ENCODE results near the gene ENTREP3.
"Not testable (repeated sequence)": the region's sequence is repeated elsewhere in the genome, so short reads cannot be mapped to it uniquely, and the experiment has no call there.

Gene ENTREP3

GRCh38 chr1:155247667-155248553 lies 7.4 kb downstream of the ENTREP3 start:
- no peak for FAIRE-seq
- DNase-seq (ENCODE audit: insufficient read length): no peak

GRCh38 chr1:155246796-155247195 lies 8.5 kb downstream of the ENTREP3 start:
- DNase-seq (ENCODE audit: insufficient read length); FAIRE-seq: not testable (repeated sequence)

More at GRCh38 chr1:155247667-155248553, 7.4 kb downstream of the ENTREP3 start:
- TF ChIP-seq POLR2AphosphoS5 (IDR thresholded peaks at IDR 0.05; ENCODE audit: low read depth, low read length): no peak
- no peak for TF ChIP-seq TAF1 (IDR thresholded peaks at IDR 0.05; ENCODE audit: borderline replicate concordance, low read depth, low read length)
- TF ChIP-seq POLR2A (IDR thresholded peaks at IDR 0.05; ENCODE audit: low read depth, low read length): no peak

GRCh38 chr1:155245163-155245524 lies 10.1 kb downstream of the ENTREP3 start:
- DNase-seq (ENCODE audit: insufficient read length): no peak
- TF ChIP-seq TAF1 (IDR thresholded peaks at IDR 0.05; ENCODE audit: borderline replicate concordance, low read depth, low read length) (no peak), POLR2A (IDR thresholded peaks at IDR 0.05; ENCODE audit: low read depth, low read length) (no peak), POLR2AphosphoS5 (IDR thresholded peaks at IDR 0.05; ENCODE audit: low read depth, low read length) (no peak)
- no peak for FAIRE-seq

- TF ChIP-seq TAF1 (IDR thresholded peaks at IDR 0.05; ENCODE audit: borderline replicate concordance, low read depth, low read length): peak; percentile 37; the same call in 1 of the 2 replicates
- peak; percentile 96 for TF ChIP-seq POLR2A (IDR thresholded peaks at IDR 0.05; ENCODE audit: low read depth, low read length)
- peak; percentile 93 for TF ChIP-seq POLR2AphosphoS5 (IDR thresholded peaks at IDR 0.05; ENCODE audit: low read depth, low read length)
- FAIRE-seq (peak; percentile 66), DNase-seq (ENCODE audit: insufficient read length) (peak; percentile 92)
These were observed 10.7 kb downstream of the ENTREP3 start for GRCh38 chr1:155244368-155245162.

GRCh38 chr1:155242805-155243358 lies 12.4 kb downstream of the ENTREP3 start:
- TF ChIP-seq TAF1 (IDR thresholded peaks at IDR 0.05; ENCODE audit: borderline replicate concordance, low read depth, low read length) (no peak), POLR2A (IDR thresholded peaks at IDR 0.05; ENCODE audit: low read depth, low read length) (no peak), POLR2AphosphoS5 (IDR thresholded peaks at IDR 0.05; ENCODE audit: low read depth, low read length) (no peak)
- DNase-seq (ENCODE audit: insufficient read length) (no peak), FAIRE-seq (no peak)

GRCh38 chr1:155241841-155242264 lies 13.4 kb downstream of the ENTREP3 start:
- FAIRE-seq (no peak), DNase-seq (ENCODE audit: insufficient read length) (no peak)
- TF ChIP-seq POLR2AphosphoS5 (IDR thresholded peaks at IDR 0.05; ENCODE audit: low read depth, low read length) (no peak), TAF1 (IDR thresholded peaks at IDR 0.05; ENCODE audit: borderline replicate concordance, low read depth, low read length) (no peak), POLR2A (IDR thresholded peaks at IDR 0.05; ENCODE audit: low read depth, low read length) (no peak)

- DNase-seq (ENCODE audit: insufficient read length): peak; percentile 56
- TF ChIP-seq TAF1 (IDR thresholded peaks at IDR 0.05; ENCODE audit: borderline replicate concordance, low read depth, low read length) (no peak), POLR2AphosphoS5 (IDR thresholded peaks at IDR 0.05; ENCODE audit: low read depth, low read length) (no peak), POLR2A (IDR thresholded peaks at IDR 0.05; ENCODE audit: low read depth, low read length) (no peak)
- peak; percentile 14 for FAIRE-seq
These were observed 14.1 kb downstream of the ENTREP3 start for GRCh38 chr1:155241069-155241679.

- TF ChIP-seq POLR2AphosphoS5 (IDR thresholded peaks at IDR 0.05; ENCODE audit: low read depth, low read length): no peak
- TF ChIP-seq POLR2A (IDR thresholded peaks at IDR 0.05; ENCODE audit: low read depth, low read length): no peak
- TF ChIP-seq TAF1 (IDR thresholded peaks at IDR 0.05; ENCODE audit: borderline replicate concordance, low read depth, low read length): no peak
- DNase-seq (ENCODE audit: insufficient read length): no peak
- FAIRE-seq: no peak
These were observed 18.8 kb downstream of the ENTREP3 start for GRCh38 chr1:155236451-155236850.

GRCh38 chr1:155235375-155235774 lies 19.9 kb downstream of the ENTREP3 start:
- DNase-seq (ENCODE audit: insufficient read length): not testable (repeated sequence)
- FAIRE-seq: peak; percentile 40

- FAIRE-seq; DNase-seq (ENCODE audit: insufficient read length): not testable (repeated sequence)
These were observed 21.8 kb downstream of the ENTREP3 start for GRCh38 chr1:155233502-155233901.

- not testable (repeated sequence) for DNase-seq (ENCODE audit: insufficient read length); FAIRE-seq
These were observed 23.0 kb downstream of the ENTREP3 start for GRCh38 chr1:155232001-155232978.

GRCh38 chr1:155231302-155231701 lies 24.0 kb downstream of the ENTREP3 start:
- not testable (repeated sequence) for DNase-seq (ENCODE audit: insufficient read length); FAIRE-seq

Data from GM12892 (cell line).